WTC11 (cell line): Measurements from ENCODE around the gene PPARA.
"Not testable (repeated sequence)": the region's sequence is repeated elsewhere in the genome, so short reads cannot be mapped to it uniquely, and the experiment has no call there.

Source experiments
- PRRX2 ChIP-seq: fragments of 250-450 bp; sonication (Bioruptor Pico); IDR thresholded peaks from 2 replicates; pipeline ENCODE4 v1.8.0; 2021; ENCODE audit warnings: mild to moderate bottlenecking
- SP1 ChIP-seq: sonication (generic); formaldehyde crosslinking; conservative IDR thresholded peaks from 2 replicates; pipeline ENCODE4 v1.8.1; 2022; ENCODE audit warnings: missing genetic modification reagents
- TP53 ChIP-seq: sonication (generic); formaldehyde crosslinking; IDR thresholded peaks from 2 replicates; pipeline ENCODE4 v1.8.1; 2023; ENCODE audit warnings: mild to moderate bottlenecking, missing genetic modification reagents
- TF ChIP-seq, protein P1 (sequence below): fragments of 200-600 bp; IDR thresholded peaks from 2 replicates; pipeline ENCODE4 v1.8.0; 2022; ENCODE audit warnings: antibody characterized with exemption

DNA sequence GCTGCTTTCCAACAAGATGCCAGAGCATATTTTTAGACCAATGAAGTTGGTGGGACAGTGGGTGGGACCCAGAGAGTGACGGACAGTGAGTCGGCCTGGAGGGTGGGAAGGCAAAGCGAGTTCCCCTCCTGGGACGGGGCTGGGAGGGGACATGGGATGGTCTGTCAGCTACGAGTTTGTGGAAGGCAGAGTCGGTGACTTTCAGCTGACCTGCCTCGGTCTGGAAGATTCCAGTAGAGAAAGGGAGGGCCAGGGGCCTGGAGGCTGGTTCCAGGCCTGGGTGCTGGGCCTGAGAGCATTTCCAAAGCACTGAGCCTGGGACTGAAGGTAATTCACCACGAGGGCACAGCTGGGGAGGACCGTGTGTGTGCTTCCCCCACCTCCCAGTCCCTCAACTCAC, 10.9 kb upstream of the PPARA start:
- not testable (repeated sequence) for TF ChIP-seq SP1 (CRISPR knock-in tag); TP53 (CRISPR knock-in tag); PRRX2
- TF ChIP-seq, protein P1, sequence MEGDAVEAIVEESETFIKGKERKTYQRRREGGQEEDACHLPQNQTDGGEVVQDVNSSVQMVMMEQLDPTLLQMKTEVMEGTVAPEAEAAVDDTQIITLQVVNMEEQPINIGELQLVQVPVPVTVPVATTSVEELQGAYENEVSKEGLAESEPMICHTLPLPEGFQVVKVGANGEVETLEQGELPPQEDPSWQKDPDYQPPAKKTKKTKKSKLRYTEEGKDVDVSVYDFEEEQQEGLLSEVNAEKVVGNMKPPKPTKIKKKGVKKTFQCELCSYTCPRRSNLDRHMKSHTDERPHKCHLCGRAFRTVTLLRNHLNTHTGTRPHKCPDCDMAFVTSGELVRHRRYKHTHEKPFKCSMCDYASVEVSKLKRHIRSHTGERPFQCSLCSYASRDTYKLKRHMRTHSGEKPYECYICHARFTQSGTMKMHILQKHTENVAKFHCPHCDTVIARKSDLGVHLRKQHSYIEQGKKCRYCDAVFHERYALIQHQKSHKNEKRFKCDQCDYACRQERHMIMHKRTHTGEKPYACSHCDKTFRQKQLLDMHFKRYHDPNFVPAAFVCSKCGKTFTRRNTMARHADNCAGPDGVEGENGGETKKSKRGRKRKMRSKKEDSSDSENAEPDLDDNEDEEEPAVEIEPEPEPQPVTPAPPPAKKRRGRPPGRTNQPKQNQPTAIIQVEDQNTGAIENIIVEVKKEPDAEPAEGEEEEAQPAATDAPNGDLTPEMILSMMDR = not testable (repeated sequence)
